Heart left ventricle (tissue), 13 donors: ENCODE data around the gene PLXNC1.

ENCODE experiments used
- POLR2A ChIP-seq, 2 donors: fragments of 450-650 bp; IDR thresholded peaks; one replicate each; pipeline ENCODE4 v1.6.1; 2017; ENCODE audit warnings: antibody characterized with exemption in 2 of 2, mild to moderate bottlenecking in 2 of 2, moderate library complexity in 2 of 2
- TF ChIP-seq, protein P1 (sequence below), 12 donors: fragments of 200-600 bp; sonication (generic) in 4 of 12; IDR thresholded peaks; one replicate each; pipeline versions ENCODE4 v1.5.0 to v1.8.0; 2018 to 2022; ENCODE audit warnings: antibody characterized with exemption in 12 of 12, mild to moderate bottlenecking in 5 of 12
- donor health status: ischemic (EF 13 %, LVEDD 7.1; RV severe dilation, severe dysfunction).
- donor health status: DM: no; HTN: yes; CAD: no.
- donor health status: DM: no; HTN: no; CAD: no.
- donor health status: ischemic (EF 25% LVEDD 6.9; RV normal size, moderate dysfunction).
- donor health status: ischemic (EF 25% LVEDD 5.7; RV mildly dilated, moderate dysfunction).
- donor health status: ischemic (EF 35%, LVEDD 5.7; RV mildly dilated, moderate dysfunction).
- donor health status: nonischemic (EF 11% LVEDD 7.7; RV severe dilation, severe dysfunction).
- donor health status: DM: yes; HTN: yes; CAD: no.
- donor health status: PGD.
- donor health status: ischemic (EF 29% LVEDD 5.4; RV normal size, mild dysfunction).
- donor health status: nonischemic (EF 23%, LVEDD 6.1; RV moderate dilation, normal function).

DNA sequence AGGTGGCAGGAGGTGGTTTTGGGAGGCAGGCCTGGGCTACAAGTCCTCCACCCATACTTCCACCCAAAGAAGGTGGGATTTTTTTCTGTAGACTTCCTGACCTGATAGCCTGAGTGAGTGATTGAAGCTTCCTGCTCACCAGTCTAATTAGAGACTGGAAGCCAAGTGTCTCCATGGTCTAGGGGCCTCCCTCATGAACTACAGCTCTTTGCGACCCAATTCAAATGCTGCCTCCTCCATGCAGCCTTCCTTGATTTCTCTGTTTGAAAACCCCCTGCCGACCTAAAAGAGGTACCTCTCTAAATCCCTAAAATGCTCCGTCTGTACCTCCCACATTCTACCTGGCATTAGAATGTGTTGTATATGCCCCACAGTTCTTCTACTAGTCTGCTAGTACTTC lies 124.9 kb downstream of the PLXNC1 start:
- TF ChIP-seq, protein P1, sequence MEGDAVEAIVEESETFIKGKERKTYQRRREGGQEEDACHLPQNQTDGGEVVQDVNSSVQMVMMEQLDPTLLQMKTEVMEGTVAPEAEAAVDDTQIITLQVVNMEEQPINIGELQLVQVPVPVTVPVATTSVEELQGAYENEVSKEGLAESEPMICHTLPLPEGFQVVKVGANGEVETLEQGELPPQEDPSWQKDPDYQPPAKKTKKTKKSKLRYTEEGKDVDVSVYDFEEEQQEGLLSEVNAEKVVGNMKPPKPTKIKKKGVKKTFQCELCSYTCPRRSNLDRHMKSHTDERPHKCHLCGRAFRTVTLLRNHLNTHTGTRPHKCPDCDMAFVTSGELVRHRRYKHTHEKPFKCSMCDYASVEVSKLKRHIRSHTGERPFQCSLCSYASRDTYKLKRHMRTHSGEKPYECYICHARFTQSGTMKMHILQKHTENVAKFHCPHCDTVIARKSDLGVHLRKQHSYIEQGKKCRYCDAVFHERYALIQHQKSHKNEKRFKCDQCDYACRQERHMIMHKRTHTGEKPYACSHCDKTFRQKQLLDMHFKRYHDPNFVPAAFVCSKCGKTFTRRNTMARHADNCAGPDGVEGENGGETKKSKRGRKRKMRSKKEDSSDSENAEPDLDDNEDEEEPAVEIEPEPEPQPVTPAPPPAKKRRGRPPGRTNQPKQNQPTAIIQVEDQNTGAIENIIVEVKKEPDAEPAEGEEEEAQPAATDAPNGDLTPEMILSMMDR (IDR thresholded peaks at IDR 0.05) = no peak
- TF ChIP-seq POLR2A (IDR thresholded peaks at IDR 0.05) = no peak
